Astrocyte (in vitro differentiated cells and primary cell): ENCODE measurements around the gene CALD1. TPM values are rescaled to one million over a fixed set of nuclear protein-coding genes. Genes with fewer than 3 reads are reported as not detected.
A peak's percentile ranks its signal among the peaks of the same experiment; 100 is the strongest.

ENCODE experiments used
- DNase-seq: peaks from one replicate; pipeline ENCODE4 v3.0.0-alpha.2; 2010; ENCODE audit warnings: low read depth
- FAIRE-seq: peaks from 2 replicates; lab custom pipeline; 2011; peaks lifted over from hg19 to GRCh38; lab: Jason Lieb, UNC
- H2AFZ ChIP-seq: 2 replicates; pipeline ENCODE4 v1.6.0; 2012; ENCODE audit warnings: low read depth, low read length, inconsistent platforms
- H3K27ac ChIP-seq: 2 replicates; pipeline ENCODE4 v1.5.1; 2011; ENCODE audit warnings: low read depth, low read length, inconsistent platforms
- H3K27me3 ChIP-seq: 2 replicates; pipeline ENCODE4 v1.6.0; 2011; ENCODE audit warnings: low read length, inconsistent platforms; ENCODE audit not compliant: insufficient read depth
- H3K36me3 ChIP-seq: 2 replicates; pipeline ENCODE4 v1.5.1; 2011; ENCODE audit warnings: low read length, inconsistent platforms; ENCODE audit not compliant: insufficient read depth
- H3K4me1 ChIP-seq: 2 replicates; pipeline ENCODE4 v1.5.1; 2011; ENCODE audit warnings: low read length, inconsistent platforms; ENCODE audit not compliant: insufficient read depth
- H3K4me2 ChIP-seq: 2 replicates; pipeline ENCODE4 v1.6.0; 2012; ENCODE audit warnings: low read length, inconsistent platforms
- H3K4me3 ChIP-seq: 2 replicates; pipeline ENCODE4 v1.5.1; 2011; ENCODE audit warnings: low read depth, mild to moderate bottlenecking, low read length, inconsistent platforms; ENCODE audit not compliant: insufficient read depth
- H3K79me2 ChIP-seq: 2 replicates; pipeline ENCODE4 v1.6.0; 2012; ENCODE audit warnings: mild to moderate bottlenecking, low read length, inconsistent platforms; ENCODE audit not compliant: insufficient read depth
- H3K9ac ChIP-seq: 2 replicates; pipeline ENCODE4 v1.6.0; 2012; ENCODE audit warnings: mild to moderate bottlenecking, low read length, inconsistent platforms
- H3K9me3 ChIP-seq: 2 replicates; pipeline ENCODE4 v1.5.1; 2012; ENCODE audit warnings: low read depth, mild to moderate bottlenecking, low read length, inconsistent platforms; ENCODE audit not compliant: insufficient read depth
- H4K20me1 ChIP-seq: 2 replicates; pipeline ENCODE4 v1.6.0; 2012; ENCODE audit warnings: low read length, inconsistent platforms; ENCODE audit not compliant: insufficient read depth
- H3K27ac Mint-ChIP-seq: one replicate; pipeline ENCODE4 v1.8.0; 2021; ENCODE audit warnings: mild to moderate bottlenecking, mixed read lengths; ENCODE audit not compliant: unreplicated experiment
- H3K27me3 Mint-ChIP-seq: one replicate; pipeline ENCODE4 v1.8.0; 2021; ENCODE audit warnings: low read depth, mixed read lengths; ENCODE audit not compliant: unreplicated experiment
- H3K36me3 Mint-ChIP-seq: one replicate; pipeline ENCODE4 v1.8.0; 2021; ENCODE audit warnings: low read depth, mixed read lengths; ENCODE audit not compliant: unreplicated experiment
- H3K4me1 Mint-ChIP-seq: one replicate; pipeline ENCODE4 v1.8.0; 2021; ENCODE audit warnings: low read depth, mixed read lengths; ENCODE audit not compliant: unreplicated experiment
- H3K4me3 Mint-ChIP-seq: one replicate; pipeline ENCODE4 v1.8.0; 2021; ENCODE audit warnings: mild to moderate bottlenecking, moderate library complexity, mixed read lengths; ENCODE audit not compliant: unreplicated experiment
- H3K9me3 Mint-ChIP-seq: one replicate; pipeline ENCODE4 v1.8.0; 2021; ENCODE audit warnings: mild to moderate bottlenecking, mixed read lengths; ENCODE audit not compliant: unreplicated experiment
- EZH2 ChIP-seq: IDR thresholded peaks from 2 replicates; pipeline ENCODE4 v1.6.1; 2012; ENCODE audit warnings: mild to moderate bottlenecking, low read length, inconsistent platforms; ENCODE audit not compliant: insufficient read depth
- total RNA-seq: library from RNA; stranded (reverse); gene quantifications from 2 replicates; pipeline ENCODE4 v1.2.1, GENCODE V29; 2021
- TF ChIP-seq, protein P1 (sequence below): IDR thresholded peaks from 2 replicates; pipeline ENCODE4 v1.5.1; 2011; ENCODE audit warnings: low read depth, mild to moderate bottlenecking, inconsistent platforms, low read length, moderate library complexity; ENCODE audit not compliant: insufficient read depth

Gene CALD1
- total RNA-seq, 1 donor from 2014 or later = 1,872 TPM

DNA sequence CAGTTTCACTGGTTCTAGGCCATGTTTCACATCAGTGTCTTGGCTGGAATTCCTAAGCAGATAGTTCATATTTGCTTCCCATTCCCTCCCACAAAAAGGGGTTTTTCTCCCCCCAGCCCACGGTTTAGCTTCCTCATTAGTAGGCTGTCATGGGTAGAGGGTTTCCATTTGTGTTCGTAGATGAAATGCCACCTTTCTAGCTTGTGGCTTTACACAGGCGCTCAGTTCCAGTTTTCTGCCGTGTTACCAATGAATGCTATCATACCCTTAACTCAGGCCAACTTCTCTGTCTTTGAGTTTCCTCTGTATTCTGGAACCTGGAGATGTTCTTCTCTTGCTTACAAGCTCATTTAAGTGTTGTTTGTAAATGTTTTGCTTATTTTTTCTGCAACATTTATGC, 26.8 kb downstream of the CALD1 start:
- no peak overlapping the region for H3K27ac ChIP-seq
- DNase-seq (no peak), FAIRE-seq (peak; percentile 26)
- peak overlapping the region; percentile 98 for H3K27ac Mint-ChIP-seq
- peaks cover 40% of the 10 kb centered on the region for H3K36me3 ChIP-seq
- H3K4me3 Mint-ChIP-seq = peak overlapping the region; percentile 70
- H3K4me1 ChIP-seq = peaks cover 28% of the 10 kb centered on the region
- no peak overlapping the region for H3K4me3 ChIP-seq
- no peaks in the 10 kb centered on the region for H3K9me3 ChIP-seq
- TF ChIP-seq, protein P1, sequence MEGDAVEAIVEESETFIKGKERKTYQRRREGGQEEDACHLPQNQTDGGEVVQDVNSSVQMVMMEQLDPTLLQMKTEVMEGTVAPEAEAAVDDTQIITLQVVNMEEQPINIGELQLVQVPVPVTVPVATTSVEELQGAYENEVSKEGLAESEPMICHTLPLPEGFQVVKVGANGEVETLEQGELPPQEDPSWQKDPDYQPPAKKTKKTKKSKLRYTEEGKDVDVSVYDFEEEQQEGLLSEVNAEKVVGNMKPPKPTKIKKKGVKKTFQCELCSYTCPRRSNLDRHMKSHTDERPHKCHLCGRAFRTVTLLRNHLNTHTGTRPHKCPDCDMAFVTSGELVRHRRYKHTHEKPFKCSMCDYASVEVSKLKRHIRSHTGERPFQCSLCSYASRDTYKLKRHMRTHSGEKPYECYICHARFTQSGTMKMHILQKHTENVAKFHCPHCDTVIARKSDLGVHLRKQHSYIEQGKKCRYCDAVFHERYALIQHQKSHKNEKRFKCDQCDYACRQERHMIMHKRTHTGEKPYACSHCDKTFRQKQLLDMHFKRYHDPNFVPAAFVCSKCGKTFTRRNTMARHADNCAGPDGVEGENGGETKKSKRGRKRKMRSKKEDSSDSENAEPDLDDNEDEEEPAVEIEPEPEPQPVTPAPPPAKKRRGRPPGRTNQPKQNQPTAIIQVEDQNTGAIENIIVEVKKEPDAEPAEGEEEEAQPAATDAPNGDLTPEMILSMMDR = no peak
- no peak for TF ChIP-seq EZH2
- no peak overlapping the region for H3K4me2 ChIP-seq
- no peaks in the 10 kb centered on the region for H3K27me3 ChIP-seq
- H3K4me1 Mint-ChIP-seq = peaks cover 70% of the 10 kb centered on the region
- H3K36me3 Mint-ChIP-seq = peaks cover 31% of the 10 kb centered on the region
- peaks cover 98% of the 10 kb centered on the region for H3K79me2 ChIP-seq
- H2AFZ ChIP-seq = no peak overlapping the region
- no peaks in the 10 kb centered on the region for H3K27me3 Mint-ChIP-seq
- no peak overlapping the region for H3K9ac ChIP-seq
- H4K20me1 ChIP-seq = peaks cover 89% of the 10 kb centered on the region
- no peaks in the 10 kb centered on the region for H3K9me3 Mint-ChIP-seq

DNA sequence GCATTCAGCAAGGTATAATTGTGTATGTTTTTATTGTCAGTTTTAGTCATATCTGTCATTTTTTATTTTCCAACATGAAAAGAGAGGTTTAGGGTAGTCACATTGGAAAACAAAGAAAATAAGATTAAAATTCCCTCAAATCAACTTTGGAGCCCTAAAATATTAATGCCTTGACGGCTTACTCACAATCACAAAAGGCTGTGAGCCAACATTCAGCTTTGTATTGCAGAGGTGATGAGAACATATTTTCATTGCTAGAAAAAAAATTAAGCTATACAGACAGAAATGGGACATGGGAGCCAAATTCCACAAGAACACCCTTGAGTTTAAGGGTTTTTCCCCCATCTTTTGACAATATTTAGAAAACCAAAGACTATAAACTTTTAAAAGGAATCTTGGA, 30.2 kb downstream of the CALD1 start:
- peaks cover 100% of the 10 kb centered on the region for H3K79me2 ChIP-seq
- Mint-ChIP-seq H3K27me3 (no peaks in the 10 kb centered on the region), H3K4me3 (no peak overlapping the region), H3K4me1 (peaks cover 77% of the 10 kb centered on the region), H3K36me3 (peaks cover 33% of the 10 kb centered on the region), H3K27ac (peak overlapping the region; percentile 37), H3K9me3 (no peaks in the 10 kb centered on the region)
- H3K9me3 ChIP-seq = no peaks in the 10 kb centered on the region
- peaks cover 40% of the 10 kb centered on the region for H3K36me3 ChIP-seq
- no peaks in the 10 kb centered on the region for H3K27me3 ChIP-seq
- no peak overlapping the region for H3K27ac ChIP-seq
- no peak overlapping the region for H3K9ac ChIP-seq
- no peak for FAIRE-seq
- no peak overlapping the region for H3K4me3 ChIP-seq
- no peak for DNase-seq
- peaks cover 38% of the 10 kb centered on the region for H3K4me1 ChIP-seq
- H2AFZ ChIP-seq = no peak overlapping the region
- TF ChIP-seq, protein P1 = no peak
- TF ChIP-seq EZH2 = no peak
- H4K20me1 ChIP-seq = peaks cover 96% of the 10 kb centered on the region
- no peak overlapping the region for H3K4me2 ChIP-seq

DNA sequence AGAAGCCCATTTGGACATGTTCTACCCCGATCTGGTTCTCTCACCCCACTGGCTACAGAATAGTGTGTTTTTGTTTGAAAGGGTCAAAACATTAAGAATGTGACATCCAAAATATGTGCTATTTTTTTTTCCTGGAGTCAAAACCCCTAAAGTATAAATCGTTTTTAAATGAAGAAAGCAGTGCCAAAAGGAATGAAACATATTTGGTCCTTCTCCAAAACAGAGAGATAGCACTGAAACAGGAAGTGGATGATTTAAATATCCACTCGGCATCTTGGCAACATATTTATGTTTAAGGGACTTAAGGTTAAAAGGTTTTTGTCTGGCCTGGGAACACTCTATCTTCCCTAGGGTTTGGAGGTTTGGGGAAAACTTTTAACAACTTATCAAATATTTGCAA, 32.3 kb downstream of the CALD1 start:
- H3K79me2 ChIP-seq = peaks cover 100% of the 10 kb centered on the region
- H3K27ac Mint-ChIP-seq = no peak overlapping the region
- H3K4me2 ChIP-seq = peak overlapping the region; percentile 48

More for the DNA sequence above, 32.3 kb downstream of the CALD1 start:
- Histone ChIP-seq H3K27me3 (no peaks in the 10 kb centered on the region), H2AFZ (no peak overlapping the region), H3K4me1 (peaks cover 43% of the 10 kb centered on the region), H3K36me3 (peaks cover 49% of the 10 kb centered on the region), H4K20me1 (peaks cover 97% of the 10 kb centered on the region), H3K27ac (peak overlapping the region; percentile 16), H3K9ac (no peak overlapping the region), H3K4me3 (no peak overlapping the region), H3K9me3 (no peaks in the 10 kb centered on the region)
- TF ChIP-seq, protein P1 = no peak
- TF ChIP-seq EZH2 = no peak
- Mint-ChIP-seq H3K9me3 (no peaks in the 10 kb centered on the region), H3K4me3 (peak overlapping the region; percentile 22), H3K27me3 (no peaks in the 10 kb centered on the region), H3K4me1 (peaks cover 79% of the 10 kb centered on the region), H3K36me3 (peaks cover 24% of the 10 kb centered on the region)
- no peak for FAIRE-seq
- peak; percentile 69 for DNase-seq
